Activated effector memory CD4-positive, alpha-beta T cell treated with Interleukin-2 at 50 U/mL for 16 hours (primary cell): ENCODE measurements around the gene ZYX.
"Not testable (repeated sequence)": the region's sequence is repeated elsewhere in the genome, so short reads cannot be mapped to it uniquely, and the experiment has no call there.

ENCODE experiments used
- DNase-seq: peaks from one replicate; pipeline ENCODE4 v3.0.0-alpha.2; 2020

ZYX gene

DNA sequence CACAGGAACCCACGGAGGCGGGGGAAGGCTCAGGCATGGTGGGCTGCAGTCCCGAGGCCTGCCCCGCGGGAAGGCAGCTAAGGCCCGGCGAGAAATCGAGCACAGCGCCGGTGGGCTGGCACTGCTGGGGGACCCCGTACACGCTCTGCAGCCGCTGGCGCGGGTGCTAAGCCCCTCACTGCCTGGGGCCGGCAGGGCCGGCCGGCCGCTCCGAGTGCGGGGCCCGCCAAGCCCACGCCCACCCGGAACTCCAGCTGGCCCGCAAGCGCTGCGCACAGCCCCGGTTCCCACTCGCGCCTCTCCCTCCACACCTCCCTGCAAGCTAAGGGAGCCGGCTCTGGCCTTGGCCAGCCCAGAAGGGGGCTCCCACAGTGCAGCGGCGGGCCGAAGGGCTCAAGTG is 43.3 kb downstream of the ZYX start:
- DNase-seq, result not testable (repeated sequence)

DNA sequence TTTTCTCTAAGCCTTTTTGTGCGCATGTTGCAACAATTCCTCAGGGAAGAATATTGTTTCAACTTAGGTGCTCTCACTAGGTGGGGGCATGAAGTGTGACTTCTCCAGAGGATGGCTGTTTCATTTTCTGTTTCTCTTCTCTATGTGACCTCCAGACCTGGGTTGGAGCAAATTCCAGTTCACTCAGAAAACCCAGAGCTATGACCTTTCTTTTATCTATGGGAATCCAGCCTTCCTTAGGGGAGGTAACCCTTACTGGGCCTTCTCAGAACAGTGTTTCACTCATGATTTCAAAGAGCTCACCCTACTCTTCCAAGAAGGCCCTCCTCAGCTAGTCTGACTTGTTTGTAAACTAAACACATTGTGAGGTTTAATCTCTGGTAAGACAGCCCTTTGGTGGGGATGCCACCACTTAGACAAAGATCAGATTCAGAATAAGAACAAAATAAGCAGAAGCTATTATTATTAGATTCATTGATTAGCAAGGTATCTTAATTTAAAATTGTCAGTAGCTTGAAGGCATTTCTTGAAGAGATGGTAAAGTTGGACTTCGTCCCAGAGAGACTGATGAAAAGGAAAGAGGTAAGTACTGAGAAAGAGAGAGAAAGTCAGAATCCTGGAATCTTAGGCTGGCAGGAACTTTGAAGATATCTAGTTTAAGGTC is 45.5 kb downstream of the ZYX start:
- DNase-seq, result no peak

DNA sequence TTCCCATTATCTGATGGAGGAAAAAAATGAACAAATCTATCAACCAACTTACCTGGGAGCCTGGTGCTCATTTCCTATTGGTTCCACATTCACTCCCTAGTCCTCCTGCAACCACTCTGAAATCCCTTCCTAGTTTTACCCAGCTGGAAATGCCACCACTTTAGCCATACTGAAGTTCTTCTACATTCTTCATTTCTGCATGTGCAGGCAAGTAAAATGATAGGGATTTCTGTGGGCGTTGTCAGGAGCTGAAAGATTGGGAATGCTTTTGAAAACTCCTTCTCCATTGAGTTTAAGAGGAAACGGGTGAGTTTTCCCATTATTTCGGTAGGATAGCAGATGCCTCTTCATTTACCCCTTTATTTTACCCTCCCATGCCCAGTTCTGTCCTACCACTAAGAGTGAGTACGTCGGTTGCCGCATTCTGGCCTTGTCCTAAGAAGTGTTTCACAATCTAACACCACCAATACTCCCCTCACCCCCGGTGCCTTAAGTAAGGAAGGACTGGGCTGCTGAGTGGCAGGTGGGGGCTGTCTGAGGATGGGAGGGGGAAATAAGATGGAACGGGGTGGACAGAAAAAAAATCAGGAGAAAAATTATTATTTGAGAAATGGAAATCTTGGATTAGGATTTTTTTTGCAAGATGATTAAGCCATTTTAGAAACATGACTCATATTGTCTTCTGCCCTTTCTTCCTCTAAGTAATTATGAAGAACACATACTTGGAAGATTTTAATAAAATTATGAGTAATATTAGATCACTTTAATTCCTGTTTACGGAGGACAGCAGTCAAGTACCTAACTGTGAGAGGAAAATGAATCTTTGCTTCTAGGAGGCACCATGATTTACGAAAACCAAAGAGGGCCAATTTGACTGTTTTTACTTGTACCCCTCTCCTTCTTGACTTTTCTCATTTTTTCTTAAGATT is 48.9 kb downstream of the ZYX start:
- no peak for DNase-seq

DNA sequence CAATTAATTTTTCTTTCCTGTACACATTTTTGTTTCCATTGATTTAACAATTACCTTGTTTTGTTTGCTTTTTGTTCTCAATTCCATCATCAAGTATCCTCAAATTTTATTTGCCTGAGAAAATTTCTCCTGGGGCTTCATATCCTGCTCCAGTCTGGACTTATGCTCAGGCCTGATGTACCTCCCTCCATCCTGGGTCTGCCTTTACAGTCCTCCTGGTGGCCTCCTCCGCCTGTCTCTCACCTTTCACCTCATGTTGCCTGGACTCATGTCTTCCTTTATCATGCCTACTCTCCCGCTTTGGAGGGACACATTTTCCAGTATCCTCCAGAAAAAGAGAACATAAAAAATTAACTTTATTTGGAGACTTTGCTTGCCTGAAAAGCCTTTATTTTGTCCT is 50.0 kb downstream of the ZYX start:
- DNase-seq, result no peak

DNA sequence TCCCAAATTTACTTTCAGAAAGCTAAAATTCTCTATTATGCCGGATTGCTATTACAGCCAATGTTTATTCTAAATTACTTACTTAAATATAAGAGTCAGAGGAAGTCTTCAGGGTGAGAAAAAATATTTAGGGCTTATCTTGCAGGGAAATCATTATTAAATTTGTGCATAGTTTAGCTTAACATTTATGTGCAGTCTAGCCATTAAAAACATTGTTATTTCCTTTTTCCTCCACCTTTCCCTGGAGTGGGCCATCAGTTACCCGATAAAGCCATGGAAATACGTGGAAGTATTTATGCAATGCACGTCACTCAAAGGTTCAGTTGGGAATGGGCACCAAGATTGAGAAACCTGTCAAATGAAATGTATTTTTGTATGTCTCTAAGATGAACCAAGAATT is 52.6 kb downstream of the ZYX start:
- no peak for DNase-seq

DNA sequence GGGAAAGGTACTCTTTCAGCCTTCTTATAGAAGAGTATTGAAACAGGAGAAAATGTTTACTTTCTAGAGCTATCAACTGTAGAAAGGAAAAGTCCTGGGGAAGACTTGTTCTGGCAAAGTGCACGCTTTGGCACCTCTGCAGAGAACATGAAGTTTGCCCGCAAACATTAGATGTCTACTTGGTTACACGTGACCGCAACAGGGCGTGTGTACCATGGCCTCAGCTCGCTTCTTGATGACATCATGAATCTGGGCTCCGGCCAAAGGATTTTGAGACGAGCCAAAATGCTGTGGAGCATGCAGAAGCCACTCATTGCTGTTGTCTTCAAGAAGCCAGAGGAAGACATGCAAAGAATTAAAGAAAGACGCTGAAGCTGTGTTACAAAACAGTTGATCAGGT is 53.5 kb downstream of the ZYX start:
- no peak for DNase-seq

DNA sequence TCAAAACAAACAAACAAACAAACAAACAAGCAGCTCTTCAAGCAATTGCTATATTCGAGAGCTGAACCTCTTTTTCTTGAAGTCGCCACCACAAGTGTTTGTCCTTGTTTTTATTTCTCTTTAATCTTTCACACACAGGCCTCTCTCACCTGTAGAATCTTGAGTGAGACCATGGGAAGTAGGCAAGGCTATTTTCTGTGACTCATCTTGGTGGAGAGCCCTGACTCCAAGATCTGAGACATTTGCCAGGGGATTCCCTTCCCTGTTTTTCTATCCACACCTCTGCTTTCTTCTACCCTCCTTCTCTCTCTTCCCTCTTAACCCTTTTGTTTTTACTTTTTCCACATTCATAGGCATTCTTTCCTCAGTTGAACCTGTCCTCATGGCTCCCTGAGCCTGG is 54.1 kb downstream of the ZYX start:
- no peak for DNase-seq

DNA sequence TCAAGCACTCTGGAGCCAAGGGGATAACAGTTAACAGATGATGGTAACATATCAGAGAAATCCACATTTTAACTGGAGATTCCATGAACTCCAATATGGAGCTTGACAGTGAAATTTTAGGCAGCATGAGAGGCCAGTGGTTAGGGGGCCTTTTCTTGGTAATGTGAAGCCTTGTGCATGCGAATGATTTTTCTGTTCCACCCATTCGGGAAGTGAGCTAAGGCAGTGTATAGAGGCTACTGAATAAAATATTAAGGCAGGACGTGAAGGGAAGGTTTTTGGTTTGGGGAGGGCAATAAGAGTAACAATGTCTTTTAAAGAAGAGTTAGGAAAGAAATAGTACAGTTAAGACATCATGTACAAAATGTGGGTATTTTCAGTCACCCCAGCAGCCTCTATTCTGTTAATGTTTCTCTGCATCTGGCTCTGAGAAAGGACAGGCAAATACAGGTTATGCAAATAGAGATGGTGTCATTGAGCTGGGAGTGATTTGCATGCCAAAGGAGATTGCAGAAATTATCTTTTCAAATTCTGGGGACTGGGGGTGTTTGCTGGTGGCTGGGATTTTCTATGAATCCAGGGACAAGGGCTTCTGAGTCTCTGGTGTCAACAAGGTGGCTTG is 55.3 kb downstream of the ZYX start:
- no peak for DNase-seq

DNA sequence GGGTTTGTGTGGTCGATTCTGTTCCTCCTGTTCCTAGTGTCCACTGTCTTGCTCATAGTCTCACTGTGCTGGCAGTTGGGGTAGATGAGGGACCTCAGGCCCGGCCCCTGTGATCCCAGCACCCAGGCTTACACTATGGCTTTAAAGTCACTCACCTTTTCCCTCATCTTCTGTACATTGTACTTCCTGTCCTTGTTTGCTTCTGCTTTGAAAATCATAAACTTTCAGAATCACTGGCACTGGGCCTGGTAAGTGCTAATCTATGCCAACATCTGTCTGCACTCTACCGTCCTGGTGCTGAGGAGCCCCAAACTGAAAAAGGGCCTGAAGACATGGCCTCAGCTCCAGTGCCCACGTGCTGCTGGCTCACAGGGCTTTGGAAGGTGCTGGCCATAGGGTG is 56.4 kb downstream of the ZYX start:
- no peak for DNase-seq

DNA sequence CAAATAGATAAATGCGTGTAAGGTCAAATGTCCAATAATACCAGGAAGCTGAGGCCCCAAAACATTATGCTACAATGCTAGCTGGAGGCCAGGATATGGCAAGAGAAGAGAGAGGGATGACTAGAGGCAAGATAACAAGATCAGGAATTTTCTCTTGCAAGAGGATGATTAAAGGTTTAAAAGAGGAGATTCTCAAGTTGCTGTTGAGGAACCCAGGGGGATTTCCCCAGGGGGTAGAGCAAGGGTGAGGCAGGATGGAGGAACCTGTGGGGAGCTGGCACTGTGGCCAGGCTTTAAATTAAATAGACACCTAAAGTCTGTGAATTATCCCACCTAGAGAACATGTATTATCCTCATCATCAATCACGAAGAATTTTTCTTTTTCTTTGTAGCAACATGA is 58.7 kb downstream of the ZYX start:
- no peak for DNase-seq
